Gastroesophageal sphincter (tissue), 4 donors: ENCODE measurements around the gene HMG20A. TPM values are rescaled to one million over a fixed set of nuclear protein-coding genes. Genes with fewer than 3 reads are reported as not detected.

Source experiments
- ATAC-seq: fragments of 150-250 bp; one replicate; pipeline ENCODE4 v1.9.1; 2016; ENCODE audit warnings: mild to moderate bottlenecking, moderate library complexity
- H3K27ac ChIP-seq, 4 donors: fragments of 200-600 bp; sonication (generic) in 3 of 4; 1 replicate in 3 of 4; 2 replicates in 1 of 4; pipeline ENCODE4 v1.5.1; 2016 to 2019
- H3K27me3 ChIP-seq: fragments of 200-600 bp; sonication (generic); one replicate; pipeline ENCODE4 v1.5.1; 2019
- H3K36me3 ChIP-seq, 2 donors: fragments of 200-600 bp; sonication (generic); one replicate each; pipeline ENCODE4 v1.5.1; 2019; ENCODE audit warnings: control low read depth in 1 of 2
- H3K4me1 ChIP-seq, 3 donors: fragments of 200-600 bp; sonication (generic); 1 replicate in 2 of 3; 2 replicates in 1 of 3; pipeline ENCODE4 v1.5.1; 2016 to 2019; ENCODE audit warnings: control low read depth in 2 of 3
- H3K4me3 ChIP-seq, 2 donors: fragments of 200-600 bp; sonication (generic); one replicate each; pipeline ENCODE4 v1.5.1; 2019; ENCODE audit warnings: mild to moderate bottlenecking in 1 of 2, moderate library complexity in 1 of 2
- H3K9me3 ChIP-seq, 3 donors: fragments of 200-600 bp; sonication (generic); one replicate each; pipeline ENCODE4 v1.5.1; 2017 to 2019; ENCODE audit warnings: control low read depth in 2 of 3
- EP300 ChIP-seq: sonication (generic); formaldehyde crosslinking; IDR thresholded peaks from one replicate; pipeline ENCODE4 v1.6.1; 2017; ENCODE audit warnings: antibody characterized with exemption, mild to moderate bottlenecking
- POLR2A ChIP-seq, 2 donors: fragments of 450-650 bp; IDR thresholded peaks; one replicate each; pipeline ENCODE4 v1.6.1; 2017; ENCODE audit warnings: antibody characterized with exemption in 2 of 2, mild to moderate bottlenecking in 2 of 2, moderate library complexity in 1 of 2
- POLR2AphosphoS5 ChIP-seq: sonication (generic); formaldehyde crosslinking; IDR thresholded peaks from one replicate; pipeline ENCODE4 v1.6.1; 2017; ENCODE audit warnings: antibody characterized with exemption
- WGBS, 2 donors: methylation state at CpG; one replicate each; pipeline ENCODE4 v1.1.5; 2018; ENCODE audit warnings: low coverage in 1 of 2; 5-methylcytosine and 5-hydroxymethylcytosine counted together
- total RNA-seq, 4 donors: library from RNA; depleted of rRNA; stranded (reverse); fragments of >200 nt; gene quantifications; one replicate each; pipeline ENCODE4 v1.1.0, GENCODE V29; 2016
- TF ChIP-seq, protein P1 (sequence below), 4 experiments: fragments of 200-600 bp in 2 of 4; fragments of 450-650 bp in 2 of 4; sonication (generic) in 1 of 4; IDR thresholded peaks; one replicate each; pipeline ENCODE4 v1.5.1; 2017 to 2019; ENCODE audit warnings: antibody characterized with exemption in 4 of 4, mild to moderate bottlenecking in 2 of 4, moderate library complexity in 2 of 4

HMG20A gene
- total RNA-seq, 4 donors from 2014 or later: 23.2 to 47.9 (median 33.2) TPM

DNA sequence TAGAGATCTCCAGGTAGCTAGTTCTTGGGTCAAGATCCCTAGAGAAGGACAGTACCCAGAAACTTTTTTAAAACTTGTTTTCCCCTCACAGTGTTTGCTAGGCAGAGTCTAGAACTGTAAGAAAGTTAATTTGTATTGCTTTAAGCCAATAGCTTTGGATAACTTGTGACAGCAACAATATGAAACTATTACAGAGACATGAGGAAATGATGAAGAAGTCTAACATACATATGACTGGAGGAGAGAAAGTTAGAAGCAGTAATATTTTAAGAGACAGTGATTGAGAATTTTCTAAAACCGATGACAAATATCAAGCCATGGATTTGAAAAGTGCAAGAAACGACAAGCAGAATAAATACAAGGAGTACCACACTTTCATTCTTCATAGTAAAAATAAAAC is 10.0 kb downstream of the HMG20A start:
- WGBS, 2 donors: 78 to 100% methylated on average over 1 to 2 of the region's 2 CpGs
- Histone ChIP-seq H3K27ac (no peak overlapping the region), H3K9me3 (no peaks in the 10 kb centered on the region), H3K4me1 (peaks cover 0 to 11% (median 0%) of the 10 kb centered on the region in 3 donors), H3K36me3 (no peaks in the 10 kb centered on the region), H3K27me3 (no peaks in the 10 kb centered on the region), H3K4me3 (no peak overlapping the region)
- no peak for ATAC-seq
- TF ChIP-seq, protein P1, sequence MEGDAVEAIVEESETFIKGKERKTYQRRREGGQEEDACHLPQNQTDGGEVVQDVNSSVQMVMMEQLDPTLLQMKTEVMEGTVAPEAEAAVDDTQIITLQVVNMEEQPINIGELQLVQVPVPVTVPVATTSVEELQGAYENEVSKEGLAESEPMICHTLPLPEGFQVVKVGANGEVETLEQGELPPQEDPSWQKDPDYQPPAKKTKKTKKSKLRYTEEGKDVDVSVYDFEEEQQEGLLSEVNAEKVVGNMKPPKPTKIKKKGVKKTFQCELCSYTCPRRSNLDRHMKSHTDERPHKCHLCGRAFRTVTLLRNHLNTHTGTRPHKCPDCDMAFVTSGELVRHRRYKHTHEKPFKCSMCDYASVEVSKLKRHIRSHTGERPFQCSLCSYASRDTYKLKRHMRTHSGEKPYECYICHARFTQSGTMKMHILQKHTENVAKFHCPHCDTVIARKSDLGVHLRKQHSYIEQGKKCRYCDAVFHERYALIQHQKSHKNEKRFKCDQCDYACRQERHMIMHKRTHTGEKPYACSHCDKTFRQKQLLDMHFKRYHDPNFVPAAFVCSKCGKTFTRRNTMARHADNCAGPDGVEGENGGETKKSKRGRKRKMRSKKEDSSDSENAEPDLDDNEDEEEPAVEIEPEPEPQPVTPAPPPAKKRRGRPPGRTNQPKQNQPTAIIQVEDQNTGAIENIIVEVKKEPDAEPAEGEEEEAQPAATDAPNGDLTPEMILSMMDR (IDR thresholded peaks at IDR 0.05): no peak
- TF ChIP-seq POLR2A (IDR thresholded peaks at IDR 0.05): no peak
- TF ChIP-seq EP300: no peak
- TF ChIP-seq POLR2AphosphoS5: no peak

DNA sequence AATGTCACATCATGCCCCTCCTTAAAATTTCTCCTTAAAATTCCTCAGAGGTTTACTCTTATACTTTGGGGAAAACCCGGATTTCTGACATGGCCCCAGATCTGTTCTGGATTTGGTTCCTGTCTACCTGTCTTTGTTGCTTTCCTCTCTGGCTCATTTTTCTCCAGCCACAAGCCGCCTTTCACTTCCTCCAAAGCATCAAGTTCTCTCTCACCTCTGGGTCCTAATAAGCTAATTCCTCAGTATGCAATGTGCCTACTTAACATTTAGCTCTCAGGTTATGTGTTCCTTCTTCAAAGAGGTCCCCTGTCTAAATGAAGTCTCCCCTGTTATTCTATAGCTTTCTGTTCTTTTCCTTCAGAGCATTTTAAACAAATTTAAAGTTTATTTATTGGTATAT is 16.1 kb downstream of the HMG20A start:
- no peak for ATAC-seq
- H3K4me3 ChIP-seq: no peak overlapping the region
- TF ChIP-seq, protein P1 (IDR thresholded peaks at IDR 0.05): no peak
- no peak for TF ChIP-seq POLR2AphosphoS5
- no peak for TF ChIP-seq EP300
- TF ChIP-seq POLR2A (IDR thresholded peaks at IDR 0.05): no peak
- H3K36me3 ChIP-seq: no peaks in the 10 kb centered on the region
- H3K27me3 ChIP-seq: no peaks in the 10 kb centered on the region
- H3K4me1 ChIP-seq: peaks cover 3 to 24% (median 7%) of the 10 kb centered on the region in 3 donors
- H3K9me3 ChIP-seq: no peaks in the 10 kb centered on the region
- H3K27ac ChIP-seq: no peak overlapping the region
- WGBS, 2 donors: 71 to 100% methylated on average over 1 to 2 of the region's 2 CpGs

DNA sequence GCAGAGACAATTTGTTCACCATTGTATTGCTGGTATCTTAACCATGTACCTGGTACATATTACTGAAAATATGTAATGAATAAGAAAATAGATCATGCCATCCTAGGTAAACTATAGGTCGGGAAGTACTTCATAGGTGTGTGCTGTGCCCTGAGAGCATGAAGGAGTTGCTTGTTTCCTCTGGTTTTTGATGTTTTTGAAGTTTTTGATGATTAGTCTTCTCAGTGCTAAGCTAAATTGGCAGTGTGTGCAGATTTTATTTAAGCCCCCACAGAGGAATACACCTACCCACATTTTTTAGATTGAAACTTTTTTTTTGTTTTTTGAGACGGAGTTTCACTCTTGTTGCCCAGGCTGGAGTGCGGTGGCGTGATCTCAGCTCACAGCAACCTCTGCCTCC is 16.6 kb downstream of the HMG20A start:
- no peaks in the 10 kb centered on the region for H3K36me3 ChIP-seq
- TF ChIP-seq EP300 (no peak), POLR2AphosphoS5 (no peak), POLR2A (IDR thresholded peaks at IDR 0.05) (no peak)
- TF ChIP-seq, protein P1 (IDR thresholded peaks at IDR 0.05): no peak
- H3K9me3 ChIP-seq: no peaks in the 10 kb centered on the region
- 92 to 93% methylated on average over 2 to 4 of the region's 4 CpGs for WGBS, 2 donors
- no peak overlapping the region for H3K27ac ChIP-seq
- no peaks in the 10 kb centered on the region for H3K27me3 ChIP-seq
- H3K4me3 ChIP-seq: no peak overlapping the region
- peaks cover 3 to 28% (median 7%) of the 10 kb centered on the region in 3 donors for H3K4me1 ChIP-seq
- no peak for ATAC-seq

DNA sequence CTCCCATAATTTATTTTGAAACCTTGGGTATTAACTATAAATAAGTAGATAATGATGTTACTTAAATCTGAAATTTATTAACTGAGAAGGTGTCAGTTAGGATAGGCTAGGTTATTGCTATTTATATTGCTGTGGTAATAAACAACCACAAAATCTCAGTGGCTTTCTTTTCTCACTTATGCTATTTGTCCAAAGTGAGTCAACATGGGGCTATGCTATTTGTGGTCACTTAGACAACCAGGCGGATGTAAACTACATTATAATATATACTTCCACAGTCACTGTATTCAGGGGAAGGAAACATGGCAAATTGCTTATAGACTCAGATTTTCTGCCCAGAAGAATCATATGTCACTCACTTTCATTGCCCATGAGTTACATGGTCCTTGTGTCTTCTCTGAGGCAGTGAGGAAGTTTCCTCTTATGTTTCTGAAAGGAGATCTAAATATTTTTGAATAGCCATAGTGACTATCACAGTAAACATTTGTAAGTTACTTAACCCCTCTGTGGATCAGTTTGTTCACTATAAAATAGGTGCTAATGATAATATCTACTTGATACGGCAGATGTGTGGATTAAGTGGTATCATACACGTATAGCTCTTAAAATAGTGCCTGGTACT is 19.8 kb downstream of the HMG20A start:
- Histone ChIP-seq H3K4me1 (peaks cover 7 to 53% (median 9%) of the 10 kb centered on the region in 3 donors), H3K27ac (no peak overlapping the region), H3K27me3 (no peaks in the 10 kb centered on the region), H3K36me3 (no peaks in the 10 kb centered on the region), H3K9me3 (no peaks in the 10 kb centered on the region), H3K4me3 (no peak overlapping the region)
- no peak for TF ChIP-seq POLR2A (IDR thresholded peaks at IDR 0.05)
- no peak for ATAC-seq
- WGBS, 2 donors: 41 to 68% methylated on average over 3 of the region's 3 CpGs

DNA sequence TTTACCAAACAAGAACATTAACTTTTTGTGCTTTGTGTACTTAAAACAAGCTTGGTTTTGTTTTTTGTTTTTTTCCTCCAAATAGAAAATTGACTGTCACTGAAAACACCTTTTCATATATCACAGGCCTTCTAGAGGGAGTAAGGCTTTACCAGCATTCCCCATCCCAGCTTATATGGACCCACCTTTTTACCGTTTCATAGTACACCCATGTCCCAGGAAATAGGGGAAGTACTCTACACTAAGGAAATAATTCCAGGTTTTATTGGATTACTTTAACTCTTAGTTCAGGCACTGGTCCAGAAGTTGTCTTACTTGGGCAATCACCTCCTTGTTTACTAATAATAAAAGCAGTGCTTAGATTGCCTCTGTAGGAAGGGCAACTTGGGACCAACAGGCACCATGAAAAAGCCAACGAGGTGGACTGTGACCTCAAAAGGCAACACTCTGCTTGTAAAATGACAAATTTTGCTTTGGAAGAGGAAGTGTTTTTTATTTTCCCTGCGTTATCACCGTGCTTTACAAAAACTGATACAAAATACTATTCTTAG is 26.2 kb downstream of the HMG20A start:
- no peaks in the 10 kb centered on the region for H3K27me3 ChIP-seq
- no peak for TF ChIP-seq EP300
- no peak for TF ChIP-seq POLR2AphosphoS5
- TF ChIP-seq POLR2A (IDR thresholded peaks at IDR 0.05): no peak
- TF ChIP-seq, protein P1 (IDR thresholded peaks at IDR 0.05): no peak
- H3K4me3 ChIP-seq: no peak overlapping the region
- no peak for ATAC-seq
- peaks cover 0 to 6% of the 10 kb centered on the region in 2 donors for H3K36me3 ChIP-seq
- H3K4me1 ChIP-seq: peaks cover 0 to 51% (median 8%) of the 10 kb centered on the region in 3 donors
- H3K27ac ChIP-seq: no peak overlapping the region
- whole genome bisulfite sequencing, 2 donors: 77 to 90% methylated on average over 4 of the region's 4 CpGs
- no peaks in the 10 kb centered on the region for H3K9me3 ChIP-seq
